Central memory CD8-positive, alpha-beta T cell (primary cell): ENCODE measurements around the gene CHST4.

ENCODE experiments used
- ATAC-seq: fragments of 150-1000 bp; cut with Tn5 transposase; replicated peaks from 2 replicates; pipeline ENCODE4 v1.10.0; 2022; ENCODE audit warnings: mild to moderate bottlenecking, moderate FRiP score, moderate number of reproducible peaks; ENCODE audit not compliant: poor library complexity, severe bottlenecking; ENCODE audit errors: extremely low read depth
- DNase-seq, 2 donors: peaks; one replicate each; pipeline ENCODE4 v3.0.0; 2021; ENCODE audit warnings: low spot score in 2 of 2
- H3K27ac Mint-ChIP-seq: one replicate; pipeline ENCODE4 v1.8.0; 2022; ENCODE audit warnings: low read depth, mild to moderate bottlenecking, moderate library complexity, mixed read lengths
- H3K27me3 Mint-ChIP-seq: one replicate; pipeline ENCODE4 v1.8.0; 2022; ENCODE audit warnings: mixed read lengths
- H3K36me3 Mint-ChIP-seq: one replicate; pipeline ENCODE4 v1.8.0; 2022; ENCODE audit warnings: mild to moderate bottlenecking, moderate library complexity, mixed read lengths; ENCODE audit not compliant: insufficient read depth
- H3K4me1 Mint-ChIP-seq: one replicate; pipeline ENCODE4 v1.8.0; 2022; ENCODE audit warnings: mixed read lengths
- H3K4me3 Mint-ChIP-seq: one replicate; pipeline ENCODE4 v1.8.0; 2022; ENCODE audit warnings: mild to moderate bottlenecking, moderate library complexity, mixed read lengths
- H3K9me3 Mint-ChIP-seq: one replicate; pipeline ENCODE4 v1.8.0; 2022; ENCODE audit warnings: mixed read lengths

Gene CHST4

GRCh38 chr16:71585318-71585703 lies 59.1 kb downstream of the CHST4 start:
- no peaks in the 10 kb centered on the region for H3K4me1 Mint-ChIP-seq
- H3K9me3 Mint-ChIP-seq, result no peaks in the 10 kb centered on the region
- peaks cover 51% of the 10 kb centered on the region for H3K27me3 Mint-ChIP-seq
- ATAC-seq (no peak), DNase-seq (no peak)
- H3K36me3 Mint-ChIP-seq, result no peaks in the 10 kb centered on the region
- H3K27ac Mint-ChIP-seq, result no peak overlapping the region
- no peak overlapping the region for H3K4me3 Mint-ChIP-seq
